GM10248 (cell line): ENCODE data around the gene KDM5B.
"Not testable (repeated sequence)": the region's sequence is repeated elsewhere in the genome, so short reads cannot be mapped to it uniquely, and the experiment has no call there.

Source experiments
- CTCF ChIA-PET: fragments of 300-600 bp; sonication (Branson Sonifier 250); formaldehyde crosslinking; extraction: SDS; loops from one replicate; lab custom pipeline; 2021; ENCODE audit warnings: antibody characterized with exemption; lab: Yijun Ruan, JAX
- POLR2A ChIA-PET: fragments of 350-650 bp; sonication (Branson Sonifier 250); formaldehyde crosslinking; extraction: SDS; loops from one replicate; lab custom pipeline; 2020; ENCODE audit warnings: antibody characterized with exemption; lab: Yijun Ruan, JAX
- DNase-seq: peaks from one replicate; pipeline ENCODE4 v3.0.0; 2012; ENCODE audit errors: extremely low spot score
- CTCF ChIP-seq: IDR thresholded peaks from 2 replicates; pipeline ENCODE4 v1.5.1; 2012; ENCODE audit warnings: mild to moderate bottlenecking, low read depth; ENCODE audit errors: extremely low read depth, missing control alignments, control extremely low read depth

The KDM5B gene

GRCh38 chr1:202742496-202742895 is 65.7 kb downstream of the KDM5B start:
- CTCF ChIA-PET = interaction anchor here (1.8 kb wide), 1 partner anchor 23 kb away, joined by 5 read pairs; no protein-coding TSS in a partner anchor
- POLR2A ChIA-PET = no interaction called here
- DNase-seq = no peak
- no peak for TF ChIP-seq CTCF

- ChIA-PET CTCF (interaction anchor here (1.1 to 3.7 kb wide), 5 partner anchors 9 to 540 kb away, joined by 3 to 22 read pairs (median 3); partner anchors contain the start of gene LGR6), POLR2A (no interaction called here)
- DNase-seq = no peak
- no peak for TF ChIP-seq CTCF
Measured at GRCh38 chr1:202733251-202733650, 75.0 kb downstream of the KDM5B start.

GRCh38 chr1:202728951-202729350 is 79.3 kb downstream of the KDM5B start:
- ChIA-PET POLR2A (no interaction called here), CTCF (interaction anchor here (1.0 to 3.3 kb wide), 5 partner anchors 10 to 539 kb away, joined by 3 to 34 read pairs (median 4); no protein-coding TSS in a partner anchor)
- no peak for DNase-seq
- no peak for TF ChIP-seq CTCF

GRCh38 chr1:202725526-202725925 is 82.7 kb downstream of the KDM5B start:
- ChIA-PET CTCF (interaction anchor here (0.7 to 1.5 kb wide), 7 partner anchors 9 to 536 kb away, joined by 3 to 5 read pairs (median 3); no protein-coding TSS in a partner anchor), POLR2A (no interaction called here)
- no peak for DNase-seq
- TF ChIP-seq CTCF = no peak

GRCh38 chr1:202723708-202724107 is 84.5 kb downstream of the KDM5B start:
- CTCF ChIA-PET = interaction anchor here (1.4 kb wide), 1 partner anchor 534 kb away, joined by 4 read pairs; no protein-coding TSS in a partner anchor
- POLR2A ChIA-PET = interaction anchor here (0.6 kb wide), 1 partner anchor 490 kb away, joined by 3 read pairs; no protein-coding TSS in a partner anchor
- no peak for DNase-seq
- no peak for TF ChIP-seq CTCF

- CTCF ChIA-PET = interaction anchor here (1.4 kb wide), 1 partner anchor 533 kb away, joined by 4 read pairs; no protein-coding TSS in a partner anchor
- POLR2A ChIA-PET = interaction anchor here (0.6 kb wide), 1 partner anchor 490 kb away, joined by 3 read pairs; no protein-coding TSS in a partner anchor
- DNase-seq = not testable (repeated sequence)
Measured at GRCh38 chr1:202723046-202723445, 85.2 kb downstream of the KDM5B start.

GRCh38 chr1:202716654-202717053 is 91.6 kb downstream of the KDM5B start:
- no peak for TF ChIP-seq CTCF
- ChIA-PET CTCF (interaction anchor here (0.9 to 5.4 kb wide), 4 partner anchors 8 to 524 kb away, joined by 3 to 35 read pairs (median 4); partner anchors contain the start of gene LGR6), POLR2A (no interaction called here)
- DNase-seq = no peak

GRCh38 chr1:202714202-202714601 is 94.0 kb downstream of the KDM5B start:
- DNase-seq, POLR2A ChIA-PET: not testable (repeated sequence)
- CTCF ChIA-PET = interaction anchor here (1.3 to 1.5 kb wide), 2 partner anchors 14 to 250 kb away, joined by 4 read pairs; no protein-coding TSS in a partner anchor
